ENCODE data around the gene LHX3. TPM values are rescaled to one million over a fixed set of nuclear protein-coding genes. Genes with fewer than 3 reads are reported as not detected.
"Not testable (repeated sequence)": the region's sequence is repeated elsewhere in the genome, so short reads cannot be mapped to it uniquely, and the experiment has no call there.

Gene LHX3
- total RNA-seq, 1 experiment from 2014 or later = 0.22 TPM

GRCh38 chr9:136239135-136239982 is 34.4 kb upstream of the LHX3 start:
- H3K36me3 ChIP-seq (ENCODE audit: low read depth) = no peaks in the 10 kb centered on the region
- H3K4me3 ChIP-seq = no peak overlapping the region
- H3K79me2 ChIP-seq (ENCODE audit: low read depth) = peaks cover 67% of the 10 kb centered on the region
- no peak for DNase-seq
- no TSS peak for BruUV-seq (replicated peaks)
- CTCF ChIA-PET = no interaction called here
- no peaks in the 10 kb centered on the region for H3F3A ChIP-seq (ENCODE audit: insufficient read depth, low read depth)
- H3K9me2 ChIP-seq (ENCODE audit: insufficient read depth) = no peaks in the 10 kb centered on the region
- no peaks in the 10 kb centered on the region for H3K27me3 ChIP-seq (ENCODE audit: insufficient read depth, low read depth)
- H4K20me1 ChIP-seq (ENCODE audit: insufficient read depth) = peaks cover 80% of the 10 kb centered on the region
- POLR2A ChIA-PET (ENCODE audit: unreplicated experiment) = no interaction called here
- no peak overlapping the region for H2AFZ ChIP-seq
- H3K27ac ChIP-seq = no peak overlapping the region
- H3K4me1 ChIP-seq (replicated peaks; ENCODE audit: insufficient read depth) = peaks cover 9% of the 10 kb centered on the region
- H3K4me2 ChIP-seq = no peak overlapping the region
- intact Hi-C loops (cut with micrococcal nuclease; ENCODE audit: unreplicated experiment) = no loop called here
- TF ChIP-seq CTCF (conservative IDR thresholded peaks at IDR 0.05) = no peak
- TF ChIP-seq EZH2 (IDR thresholded peaks at IDR 0.05; ENCODE audit: low read depth) = no peak
- H3K9me3 ChIP-seq (ENCODE audit: insufficient read depth, low read depth) = no peaks in the 10 kb centered on the region

GRCh38 chr9:136238342-136238732 is 33.4 kb upstream of the LHX3 start:
- peaks cover 60% of the 10 kb centered on the region for H3K79me2 ChIP-seq (ENCODE audit: low read depth)
- H3K4me1 ChIP-seq (replicated peaks; ENCODE audit: insufficient read depth) = no peaks in the 10 kb centered on the region
- TF ChIP-seq EZH2 (IDR thresholded peaks at IDR 0.05; ENCODE audit: low read depth) = no peak
- TF ChIP-seq CTCF (conservative IDR thresholded peaks at IDR 0.05) = no peak
- POLR2A ChIA-PET (ENCODE audit: unreplicated experiment) = no interaction called here
- H3K36me3 ChIP-seq (ENCODE audit: low read depth) = no peaks in the 10 kb centered on the region
- no peak overlapping the region for H3K4me3 ChIP-seq
- no peaks in the 10 kb centered on the region for H3K9me2 ChIP-seq (ENCODE audit: insufficient read depth)
- H3F3A ChIP-seq (ENCODE audit: insufficient read depth, low read depth) = no peaks in the 10 kb centered on the region
- no peak overlapping the region for H2AFZ ChIP-seq
- no peak overlapping the region for H3K27ac ChIP-seq
- no peak for DNase-seq
- H4K20me1 ChIP-seq (ENCODE audit: insufficient read depth) = peaks cover 80% of the 10 kb centered on the region
- H3K27me3 ChIP-seq (ENCODE audit: insufficient read depth, low read depth) = no peaks in the 10 kb centered on the region
- CTCF ChIA-PET = no interaction called here
- intact Hi-C loops (cut with micrococcal nuclease; ENCODE audit: unreplicated experiment) = no loop called here
- no peaks in the 10 kb centered on the region for H3K9me3 ChIP-seq (ENCODE audit: insufficient read depth, low read depth)
- BruUV-seq (replicated peaks) = no TSS peak
- no peak overlapping the region for H3K4me2 ChIP-seq

GRCh38 chr9:136237486-136238341 is 32.8 kb upstream of the LHX3 start:
- Histone ChIP-seq H4K20me1 (ENCODE audit: insufficient read depth) (peaks cover 79% of the 10 kb centered on the region), H3K9me2 (ENCODE audit: insufficient read depth) (no peaks in the 10 kb centered on the region), H3K4me3 (no peak overlapping the region), H2AFZ (no peak overlapping the region), H3K27me3 (ENCODE audit: insufficient read depth, low read depth) (no peaks in the 10 kb centered on the region), H3K36me3 (ENCODE audit: low read depth) (no peaks in the 10 kb centered on the region), H3K27ac (no peak overlapping the region), H3K79me2 (ENCODE audit: low read depth) (peaks cover 57% of the 10 kb centered on the region), H3K4me2 (no peak overlapping the region), H3K4me1 (replicated peaks; ENCODE audit: insufficient read depth) (no peaks in the 10 kb centered on the region), H3K9me3 (ENCODE audit: insufficient read depth, low read depth) (no peaks in the 10 kb centered on the region), H3F3A (ENCODE audit: insufficient read depth, low read depth) (no peaks in the 10 kb centered on the region)
- BruUV-seq (replicated peaks) = no TSS peak
- POLR2A ChIA-PET (ENCODE audit: unreplicated experiment) = no interaction called here
- no peak for TF ChIP-seq EZH2 (IDR thresholded peaks at IDR 0.05; ENCODE audit: low read depth)
- no peak for TF ChIP-seq CTCF (conservative IDR thresholded peaks at IDR 0.05)
- intact Hi-C loops (cut with micrococcal nuclease; ENCODE audit: unreplicated experiment) = no loop called here
- DNase-seq = no peak
- CTCF ChIA-PET = no interaction called here

- CTCF ChIA-PET, H3K4me2 ChIP-seq: not testable (repeated sequence)
These were observed 31.8 kb upstream of the LHX3 start for GRCh38 chr9:136236471-136237410.

More at GRCh38 chr9:136236471-136237410, 31.8 kb upstream of the LHX3 start:
- H3F3A ChIP-seq (ENCODE audit: insufficient read depth, low read depth); POLR2A ChIA-PET (ENCODE audit: unreplicated experiment); H3K4me3 ChIP-seq; H3K27ac ChIP-seq; H3K9me2 ChIP-seq (ENCODE audit: insufficient read depth); H3K4me1 ChIP-seq (replicated peaks; ENCODE audit: insufficient read depth); H3K27me3 ChIP-seq (ENCODE audit: insufficient read depth, low read depth); BruUV-seq (replicated peaks); DNase-seq; H3K36me3 ChIP-seq (ENCODE audit: low read depth); H3K9me3 ChIP-seq (ENCODE audit: insufficient read depth, low read depth); H2AFZ ChIP-seq; intact Hi-C loops (cut with micrococcal nuclease; ENCODE audit: unreplicated experiment): not testable (repeated sequence)
- peaks cover 56% of the 10 kb centered on the region for H3K79me2 ChIP-seq (ENCODE audit: low read depth)
- peaks cover 69% of the 10 kb centered on the region for H4K20me1 ChIP-seq (ENCODE audit: insufficient read depth)

Data from PC-9 (cell line).